Measurements from ENCODE around the gene TSTD2.

TSTD2 gene

DNA sequence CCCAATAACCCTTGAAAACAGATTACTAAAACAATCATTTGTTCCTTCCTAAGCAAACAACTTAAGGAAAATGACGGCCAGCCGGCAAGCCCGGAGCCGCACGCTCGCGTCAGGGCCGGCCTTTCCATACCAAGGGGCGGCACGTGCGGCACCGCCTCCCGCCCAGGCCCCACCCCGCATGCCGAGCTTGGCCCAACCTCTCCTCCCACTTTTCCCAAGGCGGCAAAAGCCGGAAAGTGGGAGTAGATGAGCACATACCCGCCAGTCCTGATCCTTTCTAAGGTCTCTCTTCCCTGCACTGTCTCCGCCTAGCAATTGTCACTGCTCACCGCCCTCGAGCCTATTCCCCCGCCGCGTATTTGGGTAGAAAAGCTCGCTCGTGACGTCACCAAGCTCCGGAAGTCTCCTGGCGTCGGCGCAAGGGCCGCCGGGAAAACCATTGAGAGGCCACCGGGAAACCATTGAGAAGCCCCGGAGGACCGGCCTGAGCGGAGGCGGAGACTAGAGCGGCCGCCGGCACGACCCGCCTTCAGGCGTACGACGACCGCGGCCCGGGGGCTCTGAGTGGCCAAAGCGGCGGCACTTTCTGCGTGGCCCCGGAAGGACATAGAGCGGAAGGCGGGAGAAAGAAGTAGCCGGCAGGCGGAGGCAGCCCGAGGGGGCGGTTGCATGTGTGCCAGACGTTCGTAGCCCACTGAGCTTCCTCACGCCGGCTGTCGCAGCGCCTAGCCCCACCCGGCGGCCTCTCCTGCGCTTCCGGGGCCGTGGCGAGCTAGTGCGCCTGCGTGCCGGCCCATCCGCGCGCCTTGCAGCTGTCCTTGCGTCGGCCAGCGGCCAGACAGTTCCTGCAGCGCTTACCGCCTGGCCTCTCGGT, at the start of gene TSTD2, which contains the start of gene NCBP1:
Gene TSTD2, minus strand, starts transcription at position 384 of the 874 bp plus-strand sequence. CDS start 5,806 bp downstream, outside the sequence.
Gene NCBP1, plus strand, starts transcription at position 837 of the 874 bp plus-strand sequence. CDS start 61 bp downstream, outside the sequence.
- TF ChIP-seq, protein P1, sequence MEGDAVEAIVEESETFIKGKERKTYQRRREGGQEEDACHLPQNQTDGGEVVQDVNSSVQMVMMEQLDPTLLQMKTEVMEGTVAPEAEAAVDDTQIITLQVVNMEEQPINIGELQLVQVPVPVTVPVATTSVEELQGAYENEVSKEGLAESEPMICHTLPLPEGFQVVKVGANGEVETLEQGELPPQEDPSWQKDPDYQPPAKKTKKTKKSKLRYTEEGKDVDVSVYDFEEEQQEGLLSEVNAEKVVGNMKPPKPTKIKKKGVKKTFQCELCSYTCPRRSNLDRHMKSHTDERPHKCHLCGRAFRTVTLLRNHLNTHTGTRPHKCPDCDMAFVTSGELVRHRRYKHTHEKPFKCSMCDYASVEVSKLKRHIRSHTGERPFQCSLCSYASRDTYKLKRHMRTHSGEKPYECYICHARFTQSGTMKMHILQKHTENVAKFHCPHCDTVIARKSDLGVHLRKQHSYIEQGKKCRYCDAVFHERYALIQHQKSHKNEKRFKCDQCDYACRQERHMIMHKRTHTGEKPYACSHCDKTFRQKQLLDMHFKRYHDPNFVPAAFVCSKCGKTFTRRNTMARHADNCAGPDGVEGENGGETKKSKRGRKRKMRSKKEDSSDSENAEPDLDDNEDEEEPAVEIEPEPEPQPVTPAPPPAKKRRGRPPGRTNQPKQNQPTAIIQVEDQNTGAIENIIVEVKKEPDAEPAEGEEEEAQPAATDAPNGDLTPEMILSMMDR (IDR thresholded peaks at IDR 0.05; ENCODE audit: insufficient read depth, low read depth, low read length, missing control alignments) = no peak
- DNase-seq (ENCODE audit: low read depth) = peak; percentile 98
- H3K4me3 ChIP-seq (ENCODE audit: low read length) = peak within 1 kb of the TSS; percentile 98

DNA sequence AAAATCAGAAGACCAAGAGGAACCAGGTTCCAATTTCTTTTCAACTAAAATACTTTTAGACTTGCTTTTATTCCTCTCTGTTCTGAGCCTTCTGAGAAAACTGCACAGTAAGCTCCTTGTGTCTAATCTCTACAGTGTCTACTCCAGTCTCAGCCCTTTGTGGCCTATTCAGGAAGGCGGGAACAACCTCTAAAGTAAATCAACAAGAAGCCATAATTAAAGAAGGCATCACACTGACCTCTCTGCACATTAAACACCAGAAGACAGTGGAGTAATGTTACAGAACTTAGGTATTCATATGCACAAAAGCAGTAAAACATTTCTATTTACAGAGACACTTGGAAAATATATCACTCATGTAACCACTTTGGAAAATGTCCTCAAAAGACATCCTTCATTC, 49.1 kb upstream of the TSTD2 start:
- no peak overlapping the region for H3K4me3 ChIP-seq (ENCODE audit: low read length)
- TF ChIP-seq, protein P1 (IDR thresholded peaks at IDR 0.05; ENCODE audit: insufficient read depth, low read depth, low read length, missing control alignments) = no peak
- no peak for DNase-seq (ENCODE audit: low read depth)

DNA sequence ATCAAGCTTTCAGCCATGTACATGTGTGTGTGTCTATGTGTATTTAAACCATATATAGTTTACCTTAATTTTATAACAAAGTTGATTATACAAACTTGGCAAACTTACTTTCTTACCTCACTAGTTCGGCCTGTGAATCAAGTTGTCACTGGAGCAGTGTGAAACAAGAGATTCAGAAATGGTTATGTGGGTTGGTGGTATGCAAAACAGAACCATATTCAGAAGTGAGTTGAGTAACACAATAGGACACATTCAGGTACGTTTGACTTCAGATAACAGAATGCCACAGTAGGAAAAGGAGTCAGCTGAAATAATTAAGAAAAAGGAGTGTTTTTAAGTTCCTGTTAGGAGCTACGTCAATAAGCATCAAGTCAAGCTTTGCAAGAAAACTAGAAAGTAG, 42.5 kb upstream of the TSTD2 start:
- TF ChIP-seq, protein P1 (IDR thresholded peaks at IDR 0.05; ENCODE audit: insufficient read depth, low read depth, low read length, missing control alignments) = no peak
- no peak overlapping the region for H3K4me3 ChIP-seq (ENCODE audit: low read length)
- DNase-seq (ENCODE audit: low read depth) = no peak

DNA sequence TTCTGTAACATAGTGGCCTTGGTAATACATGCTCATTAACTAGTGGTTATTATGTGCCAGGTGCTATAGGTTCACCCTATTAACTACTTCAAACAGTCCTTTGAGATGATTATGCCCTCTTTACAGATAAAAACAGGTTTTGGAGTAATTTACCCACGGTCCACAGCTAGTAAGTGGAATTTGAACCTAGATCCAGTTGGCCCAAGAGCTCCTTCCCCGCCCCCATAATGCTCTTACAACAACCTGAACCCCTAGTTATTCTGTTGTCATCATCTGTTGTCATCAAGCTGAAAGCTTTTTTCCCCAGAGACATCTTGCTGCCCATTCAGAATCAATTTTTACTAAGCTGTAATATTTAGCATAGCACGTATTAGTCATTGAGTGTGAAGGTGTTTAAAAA, 40.8 kb upstream of the TSTD2 start:
- no peak for DNase-seq (ENCODE audit: low read depth)
- TF ChIP-seq, protein P1 (IDR thresholded peaks at IDR 0.05; ENCODE audit: insufficient read depth, low read depth, low read length, missing control alignments) = no peak
- H3K4me3 ChIP-seq (ENCODE audit: low read length) = no peak overlapping the region

DNA sequence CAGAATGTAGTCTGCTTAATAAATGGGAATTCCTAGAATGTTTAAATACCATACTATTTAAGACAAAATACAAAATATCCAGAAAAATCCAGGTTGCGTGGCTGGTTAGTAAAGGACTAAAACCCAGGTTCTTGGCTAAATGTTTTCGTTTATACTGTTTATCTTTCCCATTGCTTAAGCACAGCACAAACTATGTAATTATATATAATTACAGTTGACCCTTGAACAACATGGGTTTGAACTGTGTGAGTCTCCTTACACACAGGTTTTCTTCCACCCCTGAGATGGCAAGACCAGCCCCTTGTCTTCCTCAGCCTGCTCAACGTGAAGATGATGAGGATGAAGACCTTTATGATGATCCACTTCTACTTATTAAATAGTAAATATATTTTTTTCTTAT, 39.2 kb upstream of the TSTD2 start:
- TF ChIP-seq, protein P1 (IDR thresholded peaks at IDR 0.05; ENCODE audit: insufficient read depth, low read depth, low read length, missing control alignments) = no peak
- no peak overlapping the region for H3K4me3 ChIP-seq (ENCODE audit: low read length)
- no peak for DNase-seq (ENCODE audit: low read depth)

DNA sequence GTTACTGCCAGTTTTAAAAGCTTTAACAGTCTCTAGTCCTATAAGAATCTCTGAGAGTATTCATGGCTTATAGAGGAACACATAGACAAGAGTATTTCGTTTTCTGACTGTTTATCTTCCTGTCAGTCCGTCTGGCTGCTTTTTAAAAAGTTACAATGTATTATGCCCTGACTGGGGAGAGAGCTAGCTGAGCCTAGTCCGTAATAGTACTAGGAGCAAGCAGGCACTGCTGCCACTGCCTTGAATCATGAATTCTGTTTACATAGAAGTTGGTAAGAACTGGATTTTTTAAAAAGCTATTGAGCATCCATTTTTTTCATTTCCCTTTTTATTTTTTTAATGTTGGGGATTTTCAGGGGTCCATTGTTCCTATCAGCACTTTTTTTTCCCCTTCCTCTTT, 37.4 kb upstream of the TSTD2 start:
- no peak for DNase-seq (ENCODE audit: low read depth)
- TF ChIP-seq, protein P1 (IDR thresholded peaks at IDR 0.05; ENCODE audit: insufficient read depth, low read depth, low read length, missing control alignments) = no peak
- H3K4me3 ChIP-seq (ENCODE audit: low read length) = no peak overlapping the region
